ENCODE results near the gene WDFY2.

The WDFY2 gene

DNA sequence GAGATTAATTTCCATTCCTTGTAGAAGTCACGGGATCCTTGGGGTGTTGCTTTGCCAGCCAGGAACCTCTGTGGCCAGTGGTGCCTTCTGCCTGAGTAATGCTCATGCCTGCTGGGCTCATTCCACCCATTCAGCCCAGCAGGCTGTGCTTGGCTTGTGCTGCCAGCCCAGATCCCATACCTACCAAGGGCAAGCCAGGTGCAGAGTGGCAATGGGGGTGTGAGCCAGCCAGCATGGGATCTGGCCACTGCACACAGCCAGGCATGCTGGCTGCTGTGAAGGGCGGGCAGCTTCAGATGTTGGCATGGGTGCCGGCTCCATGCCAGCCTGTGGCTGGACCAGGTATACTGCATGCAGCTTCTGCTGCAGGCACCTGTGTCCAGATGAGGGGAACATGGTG lies 42.5 kb downstream of the WDFY2 start:
- no peak for TF ChIP-seq GATA2 (IDR thresholded peaks at IDR 0.05; ENCODE audit: low read depth, low read length)
- no peak for TF ChIP-seq GATA3 (IDR thresholded peaks at IDR 0.05; ENCODE audit: low read depth, low read length)

DNA sequence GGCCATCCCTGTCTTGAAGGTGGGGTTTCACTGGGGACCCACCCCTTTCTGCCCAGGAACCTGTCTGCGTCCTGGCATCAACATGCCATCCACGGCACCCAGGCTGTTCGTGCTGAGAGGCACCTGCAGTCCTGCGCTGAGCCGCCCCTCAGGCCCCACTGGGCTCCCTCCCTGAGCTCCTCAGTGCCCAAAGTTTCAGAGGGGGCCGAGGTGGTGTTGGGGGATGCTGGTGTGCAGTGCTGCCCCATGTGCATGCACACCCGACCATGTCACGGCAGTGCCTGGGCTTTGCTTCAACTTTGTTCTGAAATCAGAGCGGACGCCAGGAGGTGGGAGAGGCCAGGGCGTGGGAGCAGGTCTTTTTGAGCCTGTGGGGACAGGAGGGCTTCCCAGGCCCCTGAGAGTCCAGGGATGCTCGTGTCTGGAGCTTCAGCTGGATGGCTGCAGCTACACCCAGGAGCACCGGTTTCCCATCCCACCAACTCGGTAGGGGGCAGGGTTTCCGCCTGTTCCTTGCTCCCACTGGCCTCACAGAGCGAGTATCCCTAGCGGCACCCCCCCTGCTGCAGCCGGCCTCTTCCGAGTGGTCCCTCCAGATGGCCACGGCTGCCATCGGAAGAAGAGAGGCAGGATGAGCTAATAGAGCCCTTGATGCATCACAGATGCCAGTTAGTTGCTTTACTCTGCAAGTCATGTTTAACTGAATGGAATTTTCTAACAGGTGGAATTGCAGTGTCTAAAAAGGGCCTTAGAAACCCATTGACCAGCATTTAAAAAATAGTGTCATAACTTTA lies 44.0 kb downstream of the WDFY2 start:
- no peak for TF ChIP-seq GATA2 (IDR thresholded peaks at IDR 0.05; ENCODE audit: low read depth, low read length)
- no peak for TF ChIP-seq GATA3 (IDR thresholded peaks at IDR 0.05; ENCODE audit: low read depth, low read length)

DNA sequence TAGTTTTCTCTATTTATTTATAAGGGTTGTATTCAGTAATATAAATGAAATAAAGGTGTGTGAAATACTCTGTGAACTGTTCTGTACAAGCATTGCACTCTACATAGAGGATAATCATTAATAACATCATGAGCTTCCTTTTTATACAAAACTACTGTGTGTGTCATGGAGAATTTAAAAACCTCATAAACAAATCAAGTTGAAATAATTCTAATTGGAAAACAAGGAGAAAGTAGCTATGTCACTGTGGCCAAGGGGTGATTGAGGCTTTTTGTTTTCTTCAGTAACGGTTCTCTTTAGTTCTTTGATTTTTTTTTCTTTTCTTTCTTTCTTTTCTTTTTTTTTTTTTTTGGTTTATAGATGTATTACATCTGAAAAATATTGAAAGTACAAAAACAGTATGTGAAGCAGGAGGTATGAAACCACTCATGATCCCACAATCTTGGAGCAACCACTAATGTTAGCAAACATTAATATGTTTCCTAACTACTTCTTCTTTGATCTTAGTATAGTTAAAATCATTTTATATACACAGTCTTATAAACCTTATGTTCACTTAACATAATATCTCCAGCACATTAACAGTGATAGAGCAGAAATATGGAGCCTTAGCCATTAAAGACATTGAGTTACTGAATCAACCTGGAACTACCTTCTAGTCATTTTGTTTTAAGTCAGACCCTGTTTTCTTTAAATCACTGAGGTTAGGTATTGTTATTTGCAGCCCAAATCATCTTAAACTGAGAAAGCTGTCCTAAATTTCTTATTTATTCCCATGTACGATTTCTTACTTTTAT lies 45.4 kb downstream of the WDFY2 start:
- TF ChIP-seq GATA3 (IDR thresholded peaks at IDR 0.05; ENCODE audit: low read depth, low read length) = no peak
- no peak for TF ChIP-seq GATA2 (IDR thresholded peaks at IDR 0.05; ENCODE audit: low read depth, low read length)

DNA sequence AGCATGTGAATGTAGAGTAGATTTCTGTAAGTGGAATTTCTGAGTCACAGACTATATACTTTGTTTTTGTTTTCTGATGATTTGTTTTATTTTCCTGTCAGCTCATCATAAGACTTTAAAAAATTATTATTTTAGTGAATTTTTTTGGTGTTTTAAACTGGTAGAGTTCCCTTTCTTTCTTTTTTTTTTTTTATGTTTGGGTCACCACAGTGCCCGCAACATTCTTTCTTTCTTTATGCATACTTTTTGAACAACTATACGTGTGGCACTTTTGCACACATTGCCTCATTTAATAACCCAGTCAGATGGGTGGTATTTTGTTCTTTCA lies 46.0 kb downstream of the WDFY2 start:
- TF ChIP-seq GATA3 (IDR thresholded peaks at IDR 0.05; ENCODE audit: low read depth, low read length) (no peak), GATA2 (IDR thresholded peaks at IDR 0.05; ENCODE audit: low read depth, low read length) (no peak)

DNA sequence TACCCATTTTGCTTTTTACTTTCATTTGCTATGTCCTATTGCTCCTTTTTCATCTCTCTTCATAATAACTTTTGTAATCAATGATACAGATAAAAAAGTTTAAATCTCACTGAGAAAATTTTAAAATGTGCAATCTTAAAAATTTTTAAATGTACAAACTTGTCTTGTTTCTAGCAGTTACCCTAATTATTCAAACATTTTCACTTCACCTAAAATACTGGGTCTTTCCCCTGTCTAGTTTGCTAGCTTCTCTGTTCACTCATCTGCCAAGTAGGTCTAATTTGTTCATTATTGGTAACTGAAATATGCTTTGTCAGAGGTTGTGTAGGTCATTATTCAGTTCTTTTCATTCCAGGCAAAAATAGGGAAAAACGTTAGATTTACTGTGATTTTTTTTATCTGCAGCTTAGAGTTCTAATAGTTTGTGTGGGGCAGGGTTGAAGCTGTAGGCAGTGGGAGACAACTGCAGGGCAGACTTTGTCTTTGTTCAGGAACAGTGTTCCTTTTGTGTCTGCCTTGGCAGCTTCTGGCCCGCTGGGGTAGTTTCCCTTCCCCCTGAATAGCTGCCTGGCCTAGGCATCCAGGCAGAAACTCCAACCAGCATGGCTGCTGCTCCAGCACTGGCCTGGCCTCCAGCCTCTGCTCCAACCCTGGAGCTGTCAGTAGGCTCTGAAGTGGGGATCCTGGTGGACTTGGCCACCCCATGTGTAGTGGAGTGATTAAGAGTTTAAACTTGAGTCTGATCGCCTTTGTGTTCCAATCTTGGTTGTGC lies 48.5 kb downstream of the WDFY2 start:
- TF ChIP-seq GATA2 (IDR thresholded peaks at IDR 0.05; ENCODE audit: low read depth, low read length) (no peak), GATA3 (IDR thresholded peaks at IDR 0.05; ENCODE audit: low read depth, low read length) (no peak)

DNA sequence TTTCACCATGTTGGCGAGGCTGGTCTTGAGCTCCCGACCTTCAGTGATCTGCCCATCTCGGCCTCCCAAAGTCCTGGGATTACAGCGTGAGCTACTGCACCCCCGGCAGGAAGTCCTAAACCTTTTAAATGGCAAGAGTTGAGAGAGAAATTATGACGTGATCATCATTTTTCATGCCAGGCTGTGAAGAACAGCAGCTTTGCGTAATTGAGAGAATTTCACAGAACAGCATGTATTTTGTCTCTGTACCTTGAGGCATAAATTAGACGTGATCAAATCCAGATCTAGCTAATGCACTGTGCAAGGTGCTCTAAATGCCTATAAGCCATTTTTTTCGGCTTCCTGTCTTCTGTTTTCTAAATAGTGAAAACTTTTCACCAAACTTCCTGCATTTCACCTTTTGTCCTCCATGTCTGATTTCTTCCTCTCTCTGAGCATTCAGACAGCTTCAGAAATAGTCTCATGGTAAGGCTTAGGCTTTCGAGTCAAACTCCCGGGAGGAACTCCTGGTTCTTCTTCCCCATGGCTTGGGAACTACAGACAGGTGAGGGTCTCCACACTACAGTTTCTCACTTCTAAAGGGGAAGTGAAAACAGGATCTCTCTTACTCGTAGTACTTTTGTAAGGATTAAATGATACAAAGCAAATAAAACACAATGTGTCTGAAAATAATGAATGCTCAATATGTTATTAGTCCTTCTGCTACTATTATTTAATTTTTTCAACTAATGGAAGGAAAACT lies 51.0 kb downstream of the WDFY2 start:
- no peak for TF ChIP-seq GATA3 (IDR thresholded peaks at IDR 0.05; ENCODE audit: low read depth, low read length)

DNA sequence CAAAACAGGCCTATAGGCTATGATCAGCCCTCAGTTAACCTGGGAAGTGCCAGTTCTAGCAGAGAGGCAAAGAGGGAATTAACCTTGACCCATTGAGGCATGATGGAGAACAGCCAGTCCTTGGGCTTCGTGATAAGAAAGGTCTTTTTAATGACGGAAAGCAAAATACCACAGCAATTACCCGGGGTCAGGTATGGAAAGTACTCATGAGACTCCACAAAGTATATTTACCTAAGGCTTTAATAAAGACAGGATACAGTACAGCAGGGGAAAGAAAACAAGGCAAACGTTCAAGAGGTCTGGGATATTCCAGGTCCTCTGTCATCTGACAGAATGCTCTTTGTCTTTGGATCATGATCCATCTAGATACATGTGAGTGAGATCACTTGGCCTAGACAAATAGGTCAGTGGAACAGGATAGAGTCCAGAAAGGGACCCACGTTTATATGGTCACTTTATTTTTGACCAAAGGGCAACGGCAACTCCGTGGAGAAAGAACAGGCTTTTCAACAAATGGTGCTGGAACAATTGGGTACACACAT lies 52.2 kb downstream of the WDFY2 start:
- no peak for TF ChIP-seq GATA2 (IDR thresholded peaks at IDR 0.05; ENCODE audit: low read depth, low read length)
- no peak for TF ChIP-seq GATA3 (IDR thresholded peaks at IDR 0.05; ENCODE audit: low read depth, low read length)

DNA sequence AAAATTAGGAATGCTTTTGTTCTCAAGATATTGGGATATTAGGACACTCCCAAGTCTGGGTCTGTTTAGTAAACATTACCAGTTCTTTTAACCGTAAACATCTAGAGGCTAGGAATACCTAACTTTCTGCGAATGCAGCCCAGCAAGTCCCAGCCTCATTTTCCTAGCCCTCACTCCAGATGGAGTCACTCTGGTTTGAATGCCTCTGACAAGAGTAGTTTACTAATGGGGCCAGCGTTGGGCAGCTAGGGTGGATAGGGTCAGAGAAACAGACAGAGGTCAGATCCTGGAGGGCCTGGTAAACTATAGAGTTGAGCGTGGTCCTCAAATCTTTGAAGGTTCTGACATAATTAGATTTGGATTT lies 53.6 kb downstream of the WDFY2 start:
- no peak for TF ChIP-seq GATA2 (IDR thresholded peaks at IDR 0.05; ENCODE audit: low read depth, low read length)

DNA sequence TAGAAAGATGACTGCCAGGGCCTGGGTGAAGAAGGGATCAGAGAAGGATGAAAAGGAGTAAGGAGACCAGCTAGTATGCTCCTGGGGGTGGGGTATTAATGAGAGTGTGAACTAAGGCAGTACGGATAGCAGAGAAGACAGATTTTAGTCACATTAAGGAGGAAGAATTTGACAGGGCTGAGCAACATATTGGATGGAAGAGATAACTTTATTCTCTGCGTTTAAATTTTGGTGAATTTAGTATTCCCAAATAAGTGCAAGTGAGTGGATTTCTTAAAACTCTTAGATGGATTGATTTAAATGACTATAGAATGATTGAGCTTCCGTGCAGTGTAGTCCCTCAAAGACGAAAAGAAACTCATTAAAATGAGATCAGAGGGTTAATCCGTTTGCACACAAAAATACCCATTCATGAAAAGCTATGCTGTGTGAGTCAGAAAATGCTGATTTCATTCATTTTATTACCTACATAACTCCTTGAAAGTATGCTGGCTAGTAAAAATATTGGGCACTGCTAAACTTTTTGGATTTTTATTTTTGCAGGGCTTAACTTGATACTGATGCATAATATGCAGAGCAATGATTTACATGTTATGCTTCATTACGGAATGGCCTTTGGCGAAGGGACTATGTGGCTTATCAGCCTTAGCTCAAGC lies 54.1 kb downstream of the WDFY2 start:
- TF ChIP-seq GATA3 (IDR thresholded peaks at IDR 0.05; ENCODE audit: low read depth, low read length) (no peak), GATA2 (IDR thresholded peaks at IDR 0.05; ENCODE audit: low read depth, low read length) (no peak)

DNA sequence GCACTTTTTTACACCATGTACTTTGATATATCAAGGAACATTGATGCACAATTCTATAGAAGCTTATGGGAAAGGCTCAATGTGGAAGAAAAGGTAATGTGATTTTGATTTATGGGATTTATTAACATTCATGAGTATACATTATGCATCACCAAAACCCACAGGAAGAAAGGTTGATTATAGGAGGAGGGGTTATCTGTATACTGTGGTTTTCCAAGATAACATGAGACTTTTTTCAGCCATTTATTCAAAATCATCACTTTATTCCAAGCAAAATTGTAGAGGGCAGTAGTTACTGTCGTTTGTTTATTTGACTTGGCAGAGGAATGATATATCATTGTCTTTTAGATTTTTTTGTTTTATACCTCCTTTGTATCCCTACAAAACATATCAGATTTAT lies 54.9 kb downstream of the WDFY2 start:
- TF ChIP-seq GATA3 (IDR thresholded peaks at IDR 0.05; ENCODE audit: low read depth, low read length) (no peak), GATA2 (IDR thresholded peaks at IDR 0.05; ENCODE audit: low read depth, low read length) (no peak)

DNA sequence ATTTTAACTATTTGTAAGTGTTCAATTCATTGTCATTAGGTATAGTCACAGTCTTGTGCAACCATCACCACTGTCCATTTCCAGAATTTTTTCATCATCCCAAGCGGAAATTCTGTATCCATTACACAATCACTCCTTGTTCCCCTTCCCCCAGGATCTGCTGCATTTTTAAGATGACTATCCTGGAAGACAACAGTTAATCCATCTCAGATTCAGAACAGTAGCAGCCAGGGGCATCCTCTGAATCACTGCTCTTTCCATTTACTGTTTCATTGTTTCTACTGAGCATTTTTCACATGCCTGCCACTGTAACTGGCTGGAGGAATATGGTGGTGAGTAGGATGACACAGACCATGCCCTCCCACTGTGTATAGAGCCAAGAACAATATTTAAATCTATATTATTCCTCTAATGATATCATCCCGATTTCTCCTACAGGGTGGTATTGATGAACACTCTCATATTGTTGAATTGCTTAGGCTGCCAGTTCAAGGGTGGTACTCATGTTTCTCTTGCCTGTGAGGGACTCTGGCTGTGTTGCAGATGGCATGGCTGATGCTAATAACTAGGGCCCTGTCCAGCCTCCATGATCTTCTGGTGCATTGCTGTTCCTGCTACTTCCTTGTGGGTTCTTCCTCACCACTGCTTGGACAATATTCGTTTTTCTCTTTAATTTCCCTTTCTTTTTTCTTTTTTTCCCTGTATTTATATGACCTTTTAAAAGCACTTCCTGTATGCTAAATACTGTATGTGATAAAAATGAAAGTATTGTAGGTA lies 59.0 kb downstream of the WDFY2 start:
- no peak for TF ChIP-seq GATA2 (IDR thresholded peaks at IDR 0.05; ENCODE audit: low read depth, low read length)
- TF ChIP-seq GATA3 (IDR thresholded peaks at IDR 0.05; ENCODE audit: low read depth, low read length) = no peak

DNA sequence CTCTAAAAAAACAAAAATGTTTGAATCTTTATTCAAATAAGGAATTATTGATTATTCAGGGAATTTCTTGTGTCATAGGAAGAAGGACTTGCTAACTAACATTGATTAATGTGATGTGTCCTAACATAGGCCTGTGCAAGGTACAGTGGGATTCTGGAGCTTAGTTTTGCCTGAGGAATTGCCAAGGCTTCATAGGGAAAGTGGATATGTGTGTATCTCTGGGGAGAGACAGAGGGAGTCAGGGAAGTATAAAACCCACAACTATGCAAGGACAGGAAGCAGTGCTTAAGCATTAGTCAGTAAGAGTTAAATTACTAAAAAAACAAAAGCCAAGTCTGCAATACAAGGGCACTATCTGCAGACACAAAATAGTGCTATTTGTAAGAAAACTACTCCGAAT lies 59.6 kb downstream of the WDFY2 start:
- no peak for TF ChIP-seq GATA3 (IDR thresholded peaks at IDR 0.05; ENCODE audit: low read depth, low read length)
- no peak for TF ChIP-seq GATA2 (IDR thresholded peaks at IDR 0.05; ENCODE audit: low read depth, low read length)

DNA sequence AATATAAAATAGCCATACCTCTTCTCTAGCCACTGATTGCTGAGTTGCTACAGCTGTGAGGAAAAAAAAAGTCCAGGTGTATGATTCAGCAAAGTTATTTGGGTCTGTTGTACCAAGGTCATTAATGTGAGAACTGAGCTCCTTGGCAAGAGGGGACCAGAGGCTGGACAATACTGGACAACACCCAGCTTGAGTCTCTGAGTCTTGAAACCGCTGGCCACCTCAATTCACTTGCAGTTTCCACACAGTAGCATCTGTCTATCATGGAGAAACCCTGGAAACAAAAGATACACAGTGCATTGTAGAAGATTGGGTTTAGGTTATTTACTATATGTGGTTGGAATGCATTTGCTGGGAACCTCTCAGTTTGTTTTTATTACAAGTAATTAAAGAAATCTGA lies 60.4 kb downstream of the WDFY2 start:
- TF ChIP-seq GATA3 (IDR thresholded peaks at IDR 0.05; ENCODE audit: low read depth, low read length) (no peak), GATA2 (IDR thresholded peaks at IDR 0.05; ENCODE audit: low read depth, low read length) (no peak)

Data from SH-SY5Y (cell line).